Omental fat pad (tissue), 4 donors: ENCODE measurements around the gene MAP4K3. TPM values are rescaled to one million over a fixed set of nuclear protein-coding genes. Genes with fewer than 3 reads are reported as not detected.

Source experiments
- ATAC-seq: fragments of 150-250 bp; one replicate; pipeline ENCODE4 v1.9.1; 2016; ENCODE audit warnings: mild to moderate bottlenecking, moderate library complexity; ENCODE audit not compliant: low FRiP score
- DNase-seq: peaks from one replicate; pipeline ENCODE4 v3.0.0-alpha.2; 2019; ENCODE audit warnings: low spot score
- total RNA-seq, 4 donors: library from RNA; depleted of rRNA; stranded (reverse); fragments of >200 nt; gene quantifications; one replicate each; pipeline ENCODE4 v1.1.0, GENCODE V29; 2016
- TF ChIP-seq, protein P1 (sequence below), 3 donors: fragments of 450-650 bp; IDR thresholded peaks; one replicate each; pipeline ENCODE4 v1.5.1; 2016 to 2017; ENCODE audit warnings: antibody characterized with exemption in 3 of 3, mild to moderate bottlenecking in 3 of 3, moderate library complexity in 2 of 3

MAP4K3 gene
- total RNA-seq, 4 donors from 2014 or later = 45.9 to 93.7 (median 66.1) TPM

DNA sequence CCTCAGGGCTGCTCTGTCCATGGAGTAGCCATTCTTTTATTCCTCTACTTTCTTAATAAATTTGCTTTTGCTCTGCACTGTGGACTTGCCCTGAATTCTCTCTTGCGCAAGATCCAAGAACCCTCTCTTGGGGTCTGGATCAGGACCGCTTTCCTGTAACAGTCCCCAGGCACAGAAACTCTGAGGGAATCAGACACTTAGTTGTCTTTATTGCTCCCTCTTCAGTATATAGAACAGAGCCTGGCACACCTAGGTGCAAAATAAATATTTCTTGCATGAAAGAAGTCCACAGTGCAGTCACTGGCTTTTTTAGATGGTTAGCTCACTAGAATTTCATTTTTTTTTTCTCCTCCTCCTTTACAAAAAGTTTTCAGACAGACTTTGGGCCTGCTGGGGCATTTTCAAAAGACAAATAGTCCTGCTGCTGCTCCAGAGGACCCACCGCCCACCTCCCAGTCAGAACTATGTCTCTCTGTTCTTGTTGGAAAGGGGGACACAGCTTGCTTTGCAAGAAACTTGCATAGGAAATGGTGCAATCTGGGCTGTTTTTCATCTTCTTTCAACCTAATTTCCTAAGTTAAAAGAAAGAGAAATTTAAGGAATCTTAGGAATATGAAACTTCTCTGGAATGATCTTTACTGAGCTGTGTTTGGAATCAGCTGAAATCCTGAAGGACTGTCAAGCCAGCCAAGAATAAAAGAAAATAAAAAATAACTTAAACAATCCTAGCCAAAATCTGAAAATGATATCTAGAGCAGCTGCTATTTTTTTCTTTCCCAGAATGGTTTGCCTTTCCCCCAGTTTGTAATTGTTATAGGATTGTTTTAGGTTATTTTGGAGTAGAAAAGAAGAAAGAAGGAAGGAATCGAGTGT, 31.7 kb upstream of the MAP4K3 start:
- ATAC-seq (no peak), DNase-seq (no peak)
- TF ChIP-seq, protein P1, sequence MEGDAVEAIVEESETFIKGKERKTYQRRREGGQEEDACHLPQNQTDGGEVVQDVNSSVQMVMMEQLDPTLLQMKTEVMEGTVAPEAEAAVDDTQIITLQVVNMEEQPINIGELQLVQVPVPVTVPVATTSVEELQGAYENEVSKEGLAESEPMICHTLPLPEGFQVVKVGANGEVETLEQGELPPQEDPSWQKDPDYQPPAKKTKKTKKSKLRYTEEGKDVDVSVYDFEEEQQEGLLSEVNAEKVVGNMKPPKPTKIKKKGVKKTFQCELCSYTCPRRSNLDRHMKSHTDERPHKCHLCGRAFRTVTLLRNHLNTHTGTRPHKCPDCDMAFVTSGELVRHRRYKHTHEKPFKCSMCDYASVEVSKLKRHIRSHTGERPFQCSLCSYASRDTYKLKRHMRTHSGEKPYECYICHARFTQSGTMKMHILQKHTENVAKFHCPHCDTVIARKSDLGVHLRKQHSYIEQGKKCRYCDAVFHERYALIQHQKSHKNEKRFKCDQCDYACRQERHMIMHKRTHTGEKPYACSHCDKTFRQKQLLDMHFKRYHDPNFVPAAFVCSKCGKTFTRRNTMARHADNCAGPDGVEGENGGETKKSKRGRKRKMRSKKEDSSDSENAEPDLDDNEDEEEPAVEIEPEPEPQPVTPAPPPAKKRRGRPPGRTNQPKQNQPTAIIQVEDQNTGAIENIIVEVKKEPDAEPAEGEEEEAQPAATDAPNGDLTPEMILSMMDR (IDR thresholded peaks at IDR 0.05) = no peak

DNA sequence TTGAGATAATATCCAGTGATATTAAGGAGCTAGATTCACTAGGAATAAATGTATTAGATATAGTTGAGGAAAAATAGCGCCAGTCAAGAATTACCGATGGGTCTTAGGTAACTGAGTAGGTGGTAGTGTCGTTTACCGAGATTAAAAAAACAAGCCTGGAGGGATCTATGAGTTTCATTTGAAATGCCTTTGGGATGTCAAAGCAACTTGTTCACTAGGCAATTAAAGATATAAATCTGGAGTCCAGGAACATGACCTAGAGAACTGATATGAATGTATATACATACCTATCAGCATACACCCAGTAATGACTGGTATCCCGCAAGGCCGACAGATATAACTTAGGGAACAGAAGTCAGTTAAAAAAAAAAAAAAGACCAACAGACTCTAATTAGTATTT, 29.2 kb upstream of the MAP4K3 start:
- TF ChIP-seq, protein P1 (IDR thresholded peaks at IDR 0.05) = no peak
- no peak for ATAC-seq
- no peak for DNase-seq

DNA sequence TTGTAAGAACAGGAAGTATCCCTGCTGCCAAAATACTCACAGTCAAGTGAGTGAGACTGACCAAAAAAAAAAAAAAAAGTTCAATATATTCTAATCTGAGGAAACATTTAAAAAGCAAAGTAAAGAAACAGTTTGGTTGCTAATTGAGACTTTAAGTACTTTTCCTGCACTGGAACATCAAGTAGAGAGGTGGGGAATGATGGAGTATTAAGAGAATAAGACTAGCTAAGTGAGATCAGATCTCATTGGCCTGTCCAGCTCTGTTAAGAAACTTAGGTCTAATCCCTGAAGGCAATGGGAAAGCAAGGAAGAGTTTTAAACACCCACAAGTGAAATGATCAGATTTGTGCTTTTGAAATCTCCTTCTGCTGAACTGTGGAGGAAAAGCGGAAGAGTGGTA, 27.8 kb upstream of the MAP4K3 start:
- ATAC-seq (no peak), DNase-seq (no peak)
- TF ChIP-seq, protein P1 (IDR thresholded peaks at IDR 0.05) = no peak

DNA sequence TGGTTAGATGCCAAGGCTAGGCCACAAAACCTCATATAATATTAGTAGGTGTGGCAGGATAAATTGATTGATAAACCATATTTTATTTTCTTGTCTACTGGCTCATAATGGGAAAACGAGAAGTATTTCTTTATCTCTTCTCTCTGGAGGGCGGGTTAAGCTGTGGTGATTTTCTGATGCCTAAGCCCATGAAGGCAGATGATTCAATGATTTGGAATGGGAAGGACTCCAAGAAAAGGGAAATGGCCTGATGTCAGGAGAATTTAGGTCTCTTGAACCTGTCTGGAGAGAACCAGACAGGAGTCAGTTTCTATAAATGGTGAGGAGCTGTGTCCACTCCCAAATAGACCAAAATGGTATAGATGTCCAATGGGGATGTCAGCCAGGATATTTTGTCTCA, 18.7 kb upstream of the MAP4K3 start:
- TF ChIP-seq, protein P1 (IDR thresholded peaks at IDR 0.05) = no peak
- ATAC-seq = no peak
- no peak for DNase-seq

DNA sequence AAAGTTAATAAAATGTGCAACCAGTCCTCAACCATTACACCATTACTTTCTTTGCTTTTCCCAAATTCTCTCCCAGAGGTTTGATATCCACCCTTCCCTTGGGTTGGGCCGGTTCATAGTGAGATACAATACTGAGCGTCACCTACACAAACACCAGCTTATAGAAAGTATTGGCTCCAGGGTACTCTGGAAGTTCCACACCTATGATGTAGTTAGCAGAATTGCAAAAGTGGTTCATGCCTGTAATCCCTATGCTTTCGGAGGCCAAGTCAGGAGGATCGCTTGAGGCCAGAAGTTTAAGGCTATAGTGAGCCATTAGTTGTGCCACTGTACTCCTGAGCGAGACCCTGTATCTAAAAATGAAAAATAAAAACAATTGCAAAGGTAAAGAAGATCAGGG, 15.3 kb upstream of the MAP4K3 start:
- DNase-seq (no peak), ATAC-seq (no peak)
- TF ChIP-seq, protein P1 (IDR thresholded peaks at IDR 0.05) = no peak

DNA sequence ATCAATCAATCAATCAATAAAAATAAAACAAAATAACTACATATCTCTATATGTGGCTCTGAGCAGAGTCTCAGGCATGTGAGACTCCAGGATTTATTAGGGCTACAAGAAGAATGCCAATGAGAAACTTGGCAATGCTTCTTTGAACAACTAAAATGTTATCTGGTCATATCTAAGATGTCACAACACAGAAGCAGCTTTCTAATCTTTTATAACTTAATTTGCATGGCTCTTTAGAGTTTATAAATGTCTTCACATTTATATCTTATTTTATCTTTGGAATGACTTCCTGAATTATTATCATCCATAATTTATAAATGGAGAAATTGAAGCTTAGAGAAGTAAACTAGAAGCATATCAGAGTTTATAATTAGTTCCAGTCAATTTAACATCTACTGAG, 14.9 kb upstream of the MAP4K3 start:
- no peak for ATAC-seq
- TF ChIP-seq, protein P1 (IDR thresholded peaks at IDR 0.05) = no peak
- DNase-seq = no peak

DNA sequence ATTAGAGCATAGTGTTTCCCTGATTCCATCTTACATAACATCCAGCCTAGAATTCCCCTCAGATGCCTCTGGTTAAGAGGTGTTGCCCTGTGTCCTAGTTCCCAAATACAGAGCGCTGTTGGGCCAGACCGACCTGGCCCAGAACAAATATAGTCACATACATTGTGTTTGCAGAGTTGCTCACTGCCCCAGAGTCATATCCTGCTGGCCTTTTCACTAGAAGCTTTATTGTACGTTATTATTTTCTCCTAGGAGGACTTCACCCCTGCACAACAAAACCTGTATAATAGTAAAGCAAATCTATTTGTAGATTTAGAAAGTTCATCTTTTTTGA, 11.1 kb upstream of the MAP4K3 start:
- DNase-seq = no peak
- TF ChIP-seq, protein P1 (IDR thresholded peaks at IDR 0.05) = no peak
- no peak for ATAC-seq
